B cell (primary cell): ENCODE measurements around the gene ADCY1. TPM values are rescaled to one million over a fixed set of nuclear protein-coding genes. Genes with fewer than 3 reads are reported as not detected.

ENCODE experiments used
- ATAC-seq: fragments of 200-7000 bp; cut with Tn5 transposase; one replicate; pipeline ENCODE4 v1.10.0; 2021; ENCODE audit warnings: low read depth, mild to moderate bottlenecking, moderate number of reproducible peaks, moderate library complexity
- CTCF ChIA-PET: fragments of 350-600 bp; sonication (Branson Sonifier 250); formaldehyde crosslinking; loops from one replicate; lab custom pipeline; 2021; ENCODE audit warnings: antibody characterized with exemption, inconsistent platforms; lab: Charles Lee
- POLR2A ChIA-PET: fragments of 350-600 bp; sonication (Branson Sonifier 250); formaldehyde crosslinking; loops from one replicate; lab custom pipeline; 2021; ENCODE audit warnings: antibody characterized with exemption; lab: Charles Lee
- DNase-seq: peaks from one replicate; pipeline ENCODE4 v3.0.0; 2013
- H2AFZ ChIP-seq: 2 replicates; pipeline ENCODE4 v1.6.1; 2012; ENCODE audit warnings: mild to moderate bottlenecking, low read depth, low read length; ENCODE audit not compliant: insufficient read depth, poor library complexity, severe bottlenecking
- H3K27ac ChIP-seq, 2 donors: 1 replicate in 1 of 2; 2 replicates in 1 of 2; pipeline ENCODE4 v1.5.1; 2012 to 2013; ENCODE audit warnings: low read length in 2 of 2, mild to moderate bottlenecking in 2 of 2, moderate library complexity in 1 of 2
- H3K27me3 ChIP-seq, 4 experiments: fragments of 200-600 bp in 1 of 4; sonication (generic) in 1 of 4; replicated peaks in 1 of 4; 1 replicate in 2 of 4; 2 replicates in 2 of 4; pipeline versions ENCODE4 v1.6.1 to v1.7.0; 2013 to 2016; ENCODE audit warnings: low read length in 3 of 4, mild to moderate bottlenecking in 2 of 4, mixed read lengths in 1 of 4, moderate library complexity in 1 of 4; ENCODE audit not compliant: insufficient read depth in 4 of 4, control insufficient read depth in 3 of 4; ENCODE audit errors: control extremely low read depth in 1 of 4
- H3K36me3 ChIP-seq, 2 experiments: replicated peaks in 1 of 2; 1 replicate in 1 of 2; 2 replicates in 1 of 2; pipeline versions ENCODE4 v1.6.1 to v1.7.1; 2013; ENCODE audit warnings: low read length in 1 of 2; ENCODE audit not compliant: insufficient read depth in 2 of 2, control insufficient read depth in 1 of 2; ENCODE audit errors: control extremely low read depth in 1 of 2, extremely low read depth in 1 of 2
- H3K4me1 ChIP-seq, 2 donors: fragments of 200-600 bp in 1 of 2; sonication (generic) in 1 of 2; 1 replicate in 1 of 2; 2 replicates in 1 of 2; pipeline versions ENCODE4 v1.5.1 to v1.6.1; 2013 to 2017; ENCODE audit warnings: low read length in 2 of 2; ENCODE audit not compliant: control insufficient read depth in 2 of 2, insufficient read depth in 2 of 2
- H3K4me2 ChIP-seq: replicated peaks from 2 replicates; pipeline ENCODE3; 2012; ENCODE audit warnings: mild to moderate bottlenecking, low read depth, low read length; ENCODE audit not compliant: poor library complexity, severe bottlenecking
- H3K4me3 ChIP-seq, 5 experiments: fragments of 200-600 bp in 1 of 5; sonication (generic) in 1 of 5; 1 replicate in 3 of 5; 2 replicates in 2 of 5; pipeline versions ENCODE4 v1.5.1 to v1.7.0; 2011 to 2016; ENCODE audit warnings: low read length in 4 of 5, mild to moderate bottlenecking in 4 of 5, low read depth in 2 of 5, control low read depth in 1 of 5, moderate library complexity in 1 of 5; ENCODE audit not compliant: insufficient read depth in 1 of 5; ENCODE audit errors: control extremely low read depth in 1 of 5, extremely low read depth in 1 of 5
- H3K79me2 ChIP-seq: fragments of 200-600 bp; sonication (generic); one replicate; pipeline ENCODE4 v1.6.0; 2016; ENCODE audit warnings: low read length; ENCODE audit not compliant: control insufficient read depth, insufficient read depth
- H3K9ac ChIP-seq: fragments of 200-600 bp; sonication (generic); 2 replicates; pipeline ENCODE4 v1.6.1; 2017; ENCODE audit warnings: mild to moderate bottlenecking, low read length, moderate library complexity
- H3K9me3 ChIP-seq, 3 donors: one replicate each; pipeline versions ENCODE4 v1.6.1 to v1.7.1; 2013; ENCODE audit warnings: low read length in 2 of 3; ENCODE audit not compliant: control insufficient read depth in 2 of 3, insufficient read depth in 1 of 3; ENCODE audit errors: control extremely low read depth in 1 of 3
- H4K20me1 ChIP-seq: 2 replicates; pipeline ENCODE4 v1.6.0; 2012; ENCODE audit warnings: mild to moderate bottlenecking, low read length; ENCODE audit not compliant: insufficient read depth, control insufficient read depth, poor library complexity, severe bottlenecking
- H3K27ac Mint-ChIP-seq: one replicate; pipeline ENCODE4 v1.8.0; 2021; ENCODE audit warnings: mixed read lengths
- H3K27me3 Mint-ChIP-seq: one replicate; pipeline ENCODE4 v1.8.0; 2021; ENCODE audit warnings: mixed read lengths
- H3K4me1 Mint-ChIP-seq: one replicate; pipeline ENCODE4 v1.8.0; 2021; ENCODE audit warnings: mixed read lengths
- H3K4me3 Mint-ChIP-seq: one replicate; pipeline ENCODE4 v1.8.0; 2021; ENCODE audit warnings: mixed read lengths
- H3K9me3 Mint-ChIP-seq: one replicate; pipeline ENCODE4 v1.8.0; 2022; ENCODE audit warnings: mixed read lengths; ENCODE audit not compliant: insufficient read depth
- CTCF ChIP-seq: fragments of 200-600 bp; IDR thresholded peaks from one replicate; pipeline ENCODE4 v1.8.0; 2022; ENCODE audit warnings: antibody characterized with exemption, mild to moderate bottlenecking
- EZH2 ChIP-seq: IDR thresholded peaks from 2 replicates; pipeline ENCODE4 v1.6.1; 2012; ENCODE audit warnings: borderline replicate concordance, low read depth, mild to moderate bottlenecking, moderate library complexity, low read length; ENCODE audit not compliant: insufficient read depth, poor library complexity, severe bottlenecking
- WGBS: methylation state at CpG from one replicate; pipeline ENCODE4 v1.1.5; 2013; ENCODE audit warnings: missing lambda C conversion rate; ENCODE audit not compliant: insufficient coverage; 5-methylcytosine and 5-hydroxymethylcytosine counted together
- intact Hi-C: fragments of 100-400 bp; cut with micrococcal nuclease; formaldehyde crosslinking; loops from one replicate; pipeline ENCODE4 v1.10.0; 2022
- polyA plus RNA-seq: library from polyadenylated mRNA; depleted of rRNA; stranded (reverse); fragments of >200 nt; gene quantifications from 2 replicates; pipeline ENCODE4 v1.2.3, GENCODE V29; 2012
- total RNA-seq, 2 donors: library from RNA; stranded (reverse); fragments of 120-200 nt in 1 of 2; gene quantifications; 1 replicate in 1 of 2; 2 replicates in 1 of 2; pipeline versions ENCODE4 v1.2.3 to v1.2.4, GENCODE V29; 2013 to 2022

Gene ADCY1
- total and polyA plus RNA-seq, 2 donors (not counting 1 experiment from before 2014, with no cell fraction given), result 0.05 to 0.12 TPM

DNA sequence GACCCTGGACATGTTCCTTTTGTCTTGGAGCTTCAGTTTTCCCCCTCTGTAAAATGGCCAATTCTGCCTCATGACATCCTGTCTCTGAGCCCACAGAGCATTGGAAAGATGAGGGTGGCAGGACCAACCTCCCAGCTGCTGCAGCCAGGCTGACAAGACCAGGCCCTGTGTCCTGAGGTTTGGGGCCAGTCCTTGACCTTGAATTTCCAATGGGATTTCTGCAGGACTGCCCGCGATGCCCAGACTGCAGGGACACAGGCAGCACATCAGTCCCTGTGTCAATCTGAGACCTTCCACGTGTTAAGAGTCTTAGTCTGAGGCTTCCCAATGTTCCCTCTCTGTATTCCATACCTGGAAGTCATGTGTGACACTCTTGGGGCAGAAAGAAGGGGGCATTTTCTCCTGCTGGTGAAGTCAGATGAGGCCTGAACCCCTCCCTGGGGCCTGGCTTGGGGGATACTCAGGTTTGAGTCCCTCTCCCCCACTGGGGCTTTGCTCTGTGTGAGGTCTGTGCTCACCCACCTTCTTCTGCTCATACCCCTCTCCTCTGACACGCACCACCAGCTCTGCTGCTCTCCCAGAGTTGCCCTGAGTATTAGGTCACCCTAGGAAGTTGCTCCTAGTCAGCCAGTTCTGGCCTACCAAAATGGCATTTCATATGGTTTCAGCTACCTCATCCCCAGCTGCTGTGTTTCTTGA is 79.2 kb downstream of the ADCY1 start:
- Histone ChIP-seq H2AFZ (no peak overlapping the region), H3K4me2 (no peak overlapping the region), H3K9me3 (peaks cover 0 to 3% (median 0%) of the 10 kb centered on the region in 3 donors), H3K4me1 (no peaks in the 10 kb centered on the region), H3K9ac (no peak overlapping the region), H4K20me1 (no peaks in the 10 kb centered on the region), H3K27ac (no peak overlapping the region), H3K36me3 (no peaks in the 10 kb centered on the region), H3K4me3 (no peak overlapping the region), H3K27me3 (peaks cover 0 to 4% (median 0%) of the 10 kb centered on the region in 4 experiments), H3K79me2 (no peaks in the 10 kb centered on the region)
- ATAC-seq, result no peak
- DNase-seq, result no peak
- intact Hi-C loops, result no loop called here
- POLR2A ChIA-PET, result no interaction called here
- H3K27ac Mint-ChIP-seq, result no peak overlapping the region
- CTCF ChIA-PET, result no interaction called here
- TF ChIP-seq CTCF (no peak), EZH2 (no peak)
- no peaks in the 10 kb centered on the region for H3K27me3 Mint-ChIP-seq
- 84% methylated on average over 4 of the region's 4 CpGs for WGBS
- no peaks in the 10 kb centered on the region for H3K9me3 Mint-ChIP-seq
- no peak overlapping the region for H3K4me3 Mint-ChIP-seq
- no peaks in the 10 kb centered on the region for H3K4me1 Mint-ChIP-seq

GRCh38 chr7:45654341-45654740 is 80.2 kb downstream of the ADCY1 start:
- ChIA-PET POLR2A (no interaction called here), CTCF (interaction anchor here (1.4 kb wide), 1 partner anchor 9 kb away, joined by 6 read pairs; no protein-coding TSS in a partner anchor)
- Mint-ChIP-seq H3K27ac (no peak overlapping the region), H3K4me1 (no peaks in the 10 kb centered on the region), H3K9me3 (no peaks in the 10 kb centered on the region), H3K27me3 (no peaks in the 10 kb centered on the region), H3K4me3 (no peak overlapping the region)
- H3K4me1 ChIP-seq, result no peaks in the 10 kb centered on the region
- DNase-seq, result no peak
- H3K79me2 ChIP-seq, result no peaks in the 10 kb centered on the region
- ATAC-seq, result no peak
- no peaks in the 10 kb centered on the region for H4K20me1 ChIP-seq
- H2AFZ ChIP-seq, result no peak overlapping the region
- no peak for TF ChIP-seq CTCF
- TF ChIP-seq EZH2, result no peak
- 94% methylated on average over 3 of the region's 5 CpGs for WGBS
- no peaks in the 10 kb centered on the region for H3K36me3 ChIP-seq
- H3K27me3 ChIP-seq, result peaks cover 0 to 4% (median 0%) of the 10 kb centered on the region in 4 experiments
- H3K4me3 ChIP-seq, result no peak overlapping the region
- H3K27ac ChIP-seq, result no peak overlapping the region
- no peak overlapping the region for H3K9ac ChIP-seq
- peaks cover 0 to 3% (median 0%) of the 10 kb centered on the region in 3 donors for H3K9me3 ChIP-seq
- no peak overlapping the region for H3K4me2 ChIP-seq
- intact Hi-C loops, result no loop called here
